Measurements from ENCODE around the gene ADGRA1.

GRCh38 chr10:133140417-133141143 is 52.9 kb downstream of the ADGRA1 start:
- no peak for TF ChIP-seq CTCF (IDR thresholded peaks at IDR 0.05)
- no peak for TF ChIP-seq POLR2A (IDR thresholded peaks at IDR 0.05)
